TTC549 (cell line): ENCODE results near the gene CNOT11.
"Not testable (repeated sequence)": the region's sequence is repeated elsewhere in the genome, so short reads cannot be mapped to it uniquely, and the experiment has no call there.

ENCODE experiments used
- FAIRE-seq: peaks from 2 replicates; lab custom pipeline; 2012; peaks lifted over from hg19 to GRCh38; lab: Jason Lieb, UNC

Gene CNOT11

DNA sequence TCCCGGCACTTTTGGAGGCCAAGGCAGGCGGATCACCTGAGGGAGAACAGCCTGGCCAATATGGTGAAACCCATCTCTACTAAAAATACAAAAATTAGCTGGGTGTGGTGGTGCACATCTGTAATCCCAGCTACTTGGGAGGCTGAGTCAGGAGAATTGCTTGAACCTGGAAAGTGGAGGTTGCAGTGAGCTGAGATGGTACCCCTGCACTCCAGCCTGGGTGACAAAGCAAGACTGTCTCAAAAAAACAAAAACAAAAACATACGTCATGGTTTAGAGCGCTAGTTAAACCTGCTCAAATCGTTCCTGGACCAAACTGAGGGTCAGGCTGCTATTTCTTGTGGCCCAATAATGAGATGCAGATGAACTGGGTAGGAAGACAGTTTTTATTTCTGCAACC, 7.2 kb upstream of the CNOT11 start:
- not testable (repeated sequence) for FAIRE-seq

DNA sequence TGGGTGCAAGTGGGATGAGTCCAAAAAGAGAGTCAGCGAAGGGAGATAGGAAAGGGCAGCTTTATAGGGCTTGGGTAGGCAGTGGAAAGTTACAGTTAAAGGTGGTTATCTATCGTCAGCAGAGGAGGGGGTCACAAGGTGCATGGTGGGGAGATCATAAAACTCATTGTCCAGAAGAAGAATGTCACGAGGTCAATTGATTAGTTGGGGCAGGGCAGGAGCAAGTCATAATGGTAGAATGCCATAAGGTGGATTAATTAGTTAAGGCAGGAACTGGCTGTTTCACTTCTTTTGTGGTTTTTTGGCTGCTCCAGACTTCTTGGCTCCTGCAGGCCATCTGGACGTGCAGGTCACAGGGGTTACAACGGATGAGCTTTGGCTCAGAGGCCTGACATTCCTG, 3.9 kb upstream of the CNOT11 start:
- FAIRE-seq = not testable (repeated sequence)

DNA sequence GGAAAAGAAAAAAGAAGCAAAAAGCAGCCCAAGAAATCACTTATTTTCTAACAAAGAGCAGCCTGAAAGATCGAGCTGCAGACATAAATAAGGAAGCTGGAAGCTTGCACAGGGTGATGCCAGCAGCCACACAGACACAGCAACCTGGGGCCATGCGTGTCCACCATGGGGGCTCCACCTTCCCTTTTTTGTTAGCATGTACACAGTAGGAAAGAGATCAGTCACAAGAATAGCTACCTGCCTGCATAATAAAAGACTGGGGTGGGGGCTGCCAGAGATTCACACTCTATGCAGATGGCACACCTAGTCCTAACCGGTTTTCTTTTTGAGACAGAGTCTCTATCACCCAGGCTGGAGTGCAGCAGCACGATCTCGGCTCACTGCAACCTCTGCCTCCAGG, 2.9 kb upstream of the CNOT11 start:
- no peak for FAIRE-seq

DNA sequence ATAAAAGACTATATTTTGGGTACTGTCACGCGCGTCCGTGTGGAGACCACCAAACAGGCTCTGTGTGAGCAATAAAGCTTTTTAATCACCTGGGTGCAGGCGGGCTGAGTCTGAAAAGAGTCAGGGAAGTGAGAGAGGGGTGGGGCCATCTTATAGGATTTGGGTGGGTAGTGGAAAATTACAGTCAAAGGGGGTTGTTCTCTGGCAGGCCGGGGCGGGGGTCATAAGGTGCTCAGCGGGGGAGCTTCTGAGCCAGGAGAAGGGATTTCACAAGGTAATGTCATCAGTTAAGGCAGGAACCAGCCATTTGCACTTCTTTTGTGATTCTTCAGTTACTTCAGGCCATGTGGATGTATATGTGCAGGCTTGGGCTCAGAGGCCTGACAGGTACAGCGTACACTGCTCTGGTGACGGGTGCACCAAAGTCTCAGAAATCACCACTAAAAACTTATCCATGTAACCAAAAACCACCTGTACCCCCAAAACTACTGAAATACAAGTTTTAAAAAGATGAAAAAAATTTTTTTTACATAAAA, 1.4 kb upstream of the CNOT11 start:
- FAIRE-seq = not testable (repeated sequence)

DNA sequence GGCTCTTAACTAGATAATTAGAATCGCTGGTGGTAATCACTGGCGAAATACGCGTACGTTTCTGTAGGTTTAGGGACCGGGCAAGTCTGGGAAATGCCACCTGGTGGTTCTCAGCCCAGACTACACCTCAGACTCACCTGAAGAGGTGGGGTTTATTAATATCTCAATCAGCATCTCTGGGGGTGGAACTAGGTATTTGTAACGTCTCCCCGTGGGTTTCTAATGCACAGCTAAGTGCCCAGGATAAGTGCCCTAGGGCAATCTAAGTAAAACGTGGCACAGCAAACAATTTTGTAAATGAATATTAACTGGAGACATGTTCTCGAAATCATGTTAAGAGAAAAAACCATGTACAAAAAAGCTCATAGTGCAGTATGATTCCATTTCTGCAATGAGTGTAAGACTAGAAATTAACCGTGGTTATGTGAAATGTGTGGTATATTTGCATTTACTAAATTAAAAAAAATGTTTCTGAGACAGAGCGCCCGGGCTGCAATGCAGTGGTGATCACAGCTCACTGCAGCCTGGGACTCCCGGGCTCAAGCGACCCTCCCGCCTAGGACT, 760 bp upstream of the CNOT11 start:
- FAIRE-seq = no peak

DNA sequence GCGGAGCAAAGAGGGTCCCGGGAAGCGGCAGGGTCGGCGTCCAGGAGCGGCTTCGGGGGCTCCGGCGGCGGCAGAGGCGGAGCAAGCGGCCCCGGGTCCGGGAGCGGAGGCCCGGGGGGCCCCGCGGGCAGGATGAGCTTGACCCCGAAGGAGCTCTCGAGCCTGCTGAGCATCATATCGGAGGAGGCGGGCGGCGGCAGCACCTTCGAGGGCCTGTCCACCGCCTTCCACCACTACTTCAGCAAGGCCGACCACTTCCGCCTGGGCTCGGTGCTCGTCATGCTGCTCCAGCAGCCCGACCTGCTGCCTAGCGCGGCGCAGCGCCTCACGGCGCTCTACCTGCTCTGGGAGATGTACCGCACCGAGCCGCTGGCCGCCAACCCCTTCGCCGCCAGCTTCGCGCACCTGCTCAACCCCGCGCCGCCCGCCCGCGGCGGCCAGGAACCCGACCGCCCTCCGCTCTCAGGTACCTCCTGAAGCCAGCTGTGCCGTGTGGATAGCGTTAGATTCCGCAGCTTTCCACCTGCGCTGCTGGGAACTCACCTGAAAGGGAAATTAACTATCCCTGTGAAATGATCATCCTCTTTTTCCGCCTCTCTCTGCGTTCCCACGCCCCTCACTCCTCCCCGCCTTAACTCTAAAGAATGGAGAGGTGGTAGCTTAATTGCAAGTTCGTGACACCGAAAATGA, 472 bp downstream of the CNOT11 start:
- FAIRE-seq = no peak

DNA sequence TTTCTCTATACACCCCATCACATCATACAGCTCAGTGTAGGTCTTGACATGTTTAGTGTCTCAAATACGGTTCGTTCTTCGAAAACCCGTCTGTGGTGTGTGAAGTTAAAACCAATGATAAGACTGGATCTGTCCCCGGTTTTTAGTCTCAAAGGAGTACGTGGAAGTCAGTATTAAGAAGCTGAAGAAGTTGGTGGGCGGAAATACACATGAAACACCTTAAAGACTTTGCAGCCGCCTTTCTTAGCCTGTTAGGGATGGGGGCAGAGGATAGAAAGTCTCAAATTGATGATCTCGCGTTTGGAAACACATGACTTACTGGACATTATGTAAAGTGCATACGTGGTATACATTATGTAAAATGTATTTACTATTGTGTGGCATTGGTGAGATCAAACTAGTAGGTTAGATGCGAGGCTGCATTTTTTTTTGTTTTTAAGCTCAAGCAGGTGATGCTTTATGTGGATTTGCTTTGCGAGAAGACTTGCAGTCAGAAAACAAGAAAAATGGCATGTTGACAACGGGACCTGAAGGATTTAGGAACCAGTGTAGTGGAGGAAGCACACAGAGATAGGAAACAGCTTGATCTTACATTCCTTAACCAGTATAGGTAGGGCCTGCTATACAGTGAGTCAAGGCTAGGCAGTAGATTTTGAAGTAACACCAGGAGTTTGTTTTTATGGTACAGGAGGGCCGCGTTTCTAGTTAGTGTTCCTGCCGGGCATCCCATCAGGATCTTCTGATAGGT, 1.2 kb downstream of the CNOT11 start:
- FAIRE-seq = no peak

DNA sequence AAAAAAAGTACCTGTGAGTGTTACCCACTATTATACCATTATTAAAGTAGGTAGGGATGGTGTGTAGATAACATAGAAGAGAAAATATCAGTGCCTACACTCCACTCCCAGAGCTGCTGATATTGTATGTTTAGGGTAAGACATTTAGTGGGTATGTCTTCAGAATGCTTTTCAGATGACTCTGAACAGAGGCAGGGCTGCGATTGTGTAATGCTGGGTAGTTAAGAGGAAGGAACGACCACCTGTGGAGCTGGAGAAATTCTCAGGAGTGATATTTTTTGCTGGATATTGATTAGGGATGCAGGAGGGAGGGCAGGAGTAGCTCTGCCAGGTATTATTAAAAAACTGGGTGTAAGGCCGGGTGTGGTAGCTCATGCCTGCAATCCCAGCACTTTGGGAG, 2.8 kb downstream of the CNOT11 start:
- no peak for FAIRE-seq

DNA sequence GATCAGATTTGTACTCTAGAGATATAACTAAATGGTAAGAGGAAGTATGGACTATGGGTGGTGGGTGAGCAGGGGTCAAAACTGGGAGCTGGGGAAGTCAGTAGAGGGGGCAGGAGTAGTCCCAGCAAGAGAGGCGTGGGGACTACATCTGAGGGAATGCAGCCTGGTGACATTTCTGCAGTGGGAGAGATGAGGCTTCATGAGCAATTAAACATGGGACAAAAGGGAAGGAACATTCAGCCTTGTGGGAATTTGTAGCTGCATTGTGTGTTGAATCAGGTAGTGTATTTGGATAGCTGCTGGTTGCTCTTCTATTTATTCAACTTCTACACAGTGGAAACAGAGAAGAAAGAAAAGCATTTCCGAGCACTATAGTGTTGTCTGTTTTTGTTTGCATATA, 3.6 kb downstream of the CNOT11 start:
- no peak for FAIRE-seq

DNA sequence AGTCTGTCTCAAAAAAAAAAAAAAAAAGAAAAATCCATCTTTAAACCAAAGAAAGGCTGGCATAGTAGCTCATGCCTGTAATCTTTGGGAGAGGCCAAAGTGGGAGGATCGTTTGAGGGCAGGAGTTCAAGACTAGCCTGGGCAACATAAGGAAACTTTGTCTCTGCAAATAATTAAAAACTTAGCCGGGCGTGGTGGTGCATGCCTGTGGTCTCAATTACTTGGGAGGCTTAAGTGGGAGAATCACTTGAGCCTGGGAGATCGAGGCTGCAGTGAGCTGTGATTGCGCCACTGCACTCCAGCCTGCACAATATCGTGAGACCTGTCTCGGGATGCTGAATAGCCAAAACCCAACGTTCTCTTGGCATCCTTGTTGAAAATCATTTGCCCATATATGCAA, 6.1 kb downstream of the CNOT11 start:
- FAIRE-seq = no peak

DNA sequence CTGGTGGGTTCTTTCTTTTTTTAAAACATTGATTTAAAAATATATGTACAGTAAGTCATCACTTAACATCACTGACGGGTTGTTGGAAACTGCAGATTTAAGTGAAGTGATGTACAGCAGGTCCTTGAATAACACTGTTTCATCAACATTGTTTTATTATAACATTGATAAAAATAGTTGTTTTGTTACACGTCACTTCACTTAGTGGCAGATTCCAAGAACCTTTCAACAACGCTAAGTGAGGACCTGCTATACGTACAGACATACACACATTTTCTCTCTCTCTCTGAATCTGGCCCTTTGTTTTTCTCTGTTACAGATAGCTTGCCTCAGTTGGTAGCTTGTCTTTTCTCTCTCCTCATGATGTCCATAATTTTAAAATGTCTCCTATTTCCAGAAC, 9.5 kb downstream of the CNOT11 start:
- FAIRE-seq = no peak

DNA sequence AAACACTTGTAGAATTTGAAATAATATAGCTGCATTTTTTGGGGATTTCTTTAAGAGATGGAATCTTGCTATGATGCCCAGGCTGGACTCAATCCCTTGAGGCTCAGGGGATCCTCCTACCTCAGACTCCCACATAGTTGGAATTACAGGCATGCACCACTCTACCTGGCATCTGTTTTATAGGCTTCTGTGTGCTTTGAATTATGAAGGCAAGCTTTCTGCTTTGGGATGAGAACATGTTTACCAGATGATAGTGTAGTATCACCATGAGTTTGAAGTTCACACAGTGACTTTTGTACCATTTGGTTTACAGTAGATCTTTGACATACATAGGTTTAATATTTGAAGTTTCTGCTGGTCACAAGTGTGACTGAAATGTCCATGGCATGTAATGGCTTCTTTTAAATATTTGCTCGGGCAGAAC, 10.7 kb downstream of the CNOT11 start:
- FAIRE-seq = no peak

DNA sequence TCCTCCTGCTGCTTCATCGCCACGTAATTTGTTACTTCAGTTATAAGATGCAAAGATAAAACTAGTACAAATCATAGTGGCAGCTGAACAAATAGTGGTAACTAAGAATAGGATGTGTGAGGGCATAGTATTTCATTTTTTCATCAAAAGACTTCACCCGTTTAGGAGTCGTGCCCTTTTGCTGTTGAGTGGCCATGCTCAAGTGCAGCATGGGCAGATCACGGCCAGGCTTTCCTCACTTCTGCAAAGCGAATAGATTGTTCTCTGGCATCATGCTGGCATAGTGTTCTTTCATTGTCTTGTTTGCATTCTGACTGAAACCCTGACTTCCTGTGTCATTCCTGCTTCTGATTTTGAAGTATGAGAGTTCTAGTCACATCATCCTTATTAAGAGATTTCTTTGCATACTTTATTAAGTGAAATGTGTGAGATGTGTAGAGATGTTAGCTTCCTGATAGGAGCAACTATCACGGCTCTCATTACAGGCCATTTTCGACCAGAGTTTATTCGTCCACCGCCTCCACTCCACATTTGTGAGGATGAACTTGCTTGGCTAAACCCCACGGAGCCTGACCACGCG, 11.8 kb downstream of the CNOT11 start:
- FAIRE-seq = no peak

DNA sequence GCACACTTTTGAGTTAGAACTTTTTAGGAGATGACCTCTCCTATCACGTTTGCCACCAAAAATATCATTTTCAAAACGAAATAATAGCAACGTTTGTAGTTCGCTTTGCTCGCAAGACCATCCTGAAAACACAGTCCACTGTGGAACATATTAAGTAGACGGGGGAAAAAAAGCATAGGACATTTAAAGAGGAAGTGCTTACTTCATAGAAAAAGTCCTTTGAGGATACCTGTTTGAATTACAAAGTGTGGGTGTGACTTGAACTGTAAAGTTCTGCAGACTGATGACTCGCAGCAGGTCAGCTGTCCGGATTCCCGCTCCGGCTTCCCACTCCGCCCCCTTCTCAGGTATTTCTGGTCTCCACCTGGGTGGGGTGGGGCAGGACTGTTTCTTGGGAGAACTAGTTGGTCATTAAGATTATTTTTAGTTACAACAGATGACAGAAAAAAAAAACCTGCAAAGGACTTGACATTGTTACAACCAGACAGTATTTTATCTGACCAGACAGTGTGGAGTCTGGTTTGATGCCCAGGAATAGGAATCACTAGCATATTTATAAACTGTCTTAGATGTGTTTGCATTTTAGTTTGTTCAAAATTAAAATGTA, 13.3 kb downstream of the CNOT11 start:
- FAIRE-seq = no peak

DNA sequence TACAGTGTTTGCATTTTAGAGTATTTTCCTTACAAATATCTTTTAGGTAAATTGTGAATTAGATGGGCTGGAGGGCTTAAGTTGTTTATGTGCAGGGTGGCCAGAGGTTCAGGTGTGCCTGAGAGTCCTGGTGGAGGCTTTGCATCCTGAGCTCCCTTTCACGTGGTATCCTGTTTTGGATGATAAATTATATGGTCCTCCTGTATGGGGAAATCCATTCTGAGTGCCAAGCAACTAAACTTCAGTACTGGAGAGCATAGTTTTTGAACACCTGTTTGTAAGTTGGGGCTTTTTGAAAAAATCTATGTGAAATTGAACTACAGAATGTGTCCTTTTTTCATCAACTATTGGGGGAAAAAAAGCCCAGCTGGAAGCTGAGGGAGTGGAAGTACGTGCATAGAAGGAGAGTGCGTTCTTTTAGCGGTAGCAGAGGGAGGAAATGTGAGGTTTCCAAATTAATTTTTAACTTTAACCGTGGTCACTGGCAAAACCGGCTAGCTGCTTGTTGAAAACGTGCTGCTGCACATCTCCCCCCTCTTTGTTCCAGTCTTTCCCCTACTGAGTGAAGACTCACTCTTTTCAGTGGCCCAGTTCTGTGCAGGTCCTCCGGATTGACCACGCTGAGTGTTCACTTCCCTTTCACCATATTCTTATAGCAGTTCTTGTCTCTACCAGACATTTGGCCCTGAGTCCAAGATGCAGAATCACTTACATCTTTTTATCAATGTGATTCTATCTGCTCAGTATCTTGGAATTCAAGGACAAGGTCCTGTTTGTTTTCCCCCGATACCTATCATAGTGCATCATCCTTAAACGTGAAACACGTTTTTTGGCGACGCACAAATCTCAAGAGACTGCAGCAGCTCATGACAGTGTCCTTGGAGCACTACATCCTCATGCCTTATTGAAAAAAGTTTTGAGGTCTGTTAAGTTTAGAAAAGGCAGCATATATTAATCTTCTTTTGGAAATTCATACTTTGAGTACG, 15.3 kb downstream of the CNOT11 start:
- no peak for FAIRE-seq

DNA sequence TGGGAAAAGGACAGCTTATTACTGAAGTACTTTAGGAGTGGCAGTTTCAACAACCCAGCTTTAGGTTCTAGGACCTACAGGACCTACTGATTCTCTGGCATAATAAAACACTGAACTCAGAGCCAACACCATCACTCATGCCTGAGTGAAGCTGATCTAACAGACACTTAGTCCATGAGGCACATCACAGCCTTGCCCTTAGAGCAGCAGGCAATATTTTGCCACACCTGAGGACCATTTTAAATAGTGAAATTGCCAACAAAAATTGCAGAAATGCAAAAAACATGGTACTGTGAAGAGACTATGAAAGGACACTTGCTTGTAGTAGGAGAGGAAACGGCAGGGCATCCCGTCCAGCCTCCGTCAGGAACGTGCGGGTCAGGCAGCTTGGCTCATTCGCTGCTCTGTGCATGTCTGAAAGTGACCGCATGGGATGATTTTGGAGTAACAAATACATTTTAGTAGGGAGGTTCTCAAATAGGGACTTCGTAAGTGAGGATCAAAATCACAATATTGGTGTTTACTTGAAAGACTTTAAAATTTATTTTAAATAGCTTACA, 18.1 kb downstream of the CNOT11 start:
- no peak for FAIRE-seq

DNA sequence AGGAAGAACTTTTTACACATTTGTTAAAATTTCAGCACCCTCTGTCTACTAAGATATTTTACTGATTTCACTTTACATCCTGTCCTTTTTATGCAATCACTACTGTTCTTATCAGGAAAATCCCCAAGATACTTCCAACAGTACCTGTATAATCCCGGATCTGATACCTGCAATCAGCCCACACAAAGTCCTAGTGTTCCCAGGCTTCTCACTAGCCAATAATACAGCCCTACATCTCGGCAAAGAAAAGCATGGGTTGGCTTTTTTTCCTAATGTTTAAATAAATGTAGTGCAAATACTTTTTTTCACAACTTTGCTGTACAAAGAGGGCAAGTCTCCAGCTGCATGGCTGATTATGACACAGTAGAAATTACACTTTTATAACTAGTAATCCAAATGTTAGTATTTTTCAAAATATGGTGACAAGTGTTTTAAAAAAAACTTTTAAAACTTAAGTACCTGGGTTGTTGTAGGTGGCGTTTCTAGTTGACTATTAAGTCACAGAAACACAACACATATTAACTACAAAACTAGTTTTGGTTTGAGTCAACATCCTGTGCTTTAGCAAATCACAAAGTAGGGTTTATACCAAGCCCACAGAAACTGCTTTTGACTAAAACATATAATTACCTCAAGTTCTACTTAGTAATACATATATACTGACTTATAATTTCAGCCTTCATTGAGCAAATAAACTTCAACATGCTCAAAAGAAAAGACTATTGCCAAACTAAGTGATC, 19.5 kb downstream of the CNOT11 start:
- FAIRE-seq = no peak

DNA sequence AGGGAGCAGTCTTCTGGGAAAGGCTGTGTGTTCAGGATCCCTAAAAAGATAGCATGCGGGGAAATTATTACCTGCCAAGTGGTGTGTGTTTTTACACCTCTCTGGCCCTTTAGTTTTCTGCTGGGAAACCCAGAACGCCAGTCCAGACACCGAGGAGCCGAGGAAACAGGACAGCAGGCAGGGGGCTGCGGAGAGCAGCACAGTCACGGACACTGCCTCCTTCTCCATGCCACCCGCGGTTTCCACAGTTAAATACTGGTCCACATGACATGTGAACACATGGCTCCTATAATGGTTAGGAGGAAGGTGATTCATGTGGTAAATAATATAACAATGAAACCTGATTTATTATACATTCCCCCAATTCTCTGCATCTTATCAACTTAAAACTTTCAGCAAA, 20.4 kb downstream of the CNOT11 start:
- no peak for FAIRE-seq

DNA sequence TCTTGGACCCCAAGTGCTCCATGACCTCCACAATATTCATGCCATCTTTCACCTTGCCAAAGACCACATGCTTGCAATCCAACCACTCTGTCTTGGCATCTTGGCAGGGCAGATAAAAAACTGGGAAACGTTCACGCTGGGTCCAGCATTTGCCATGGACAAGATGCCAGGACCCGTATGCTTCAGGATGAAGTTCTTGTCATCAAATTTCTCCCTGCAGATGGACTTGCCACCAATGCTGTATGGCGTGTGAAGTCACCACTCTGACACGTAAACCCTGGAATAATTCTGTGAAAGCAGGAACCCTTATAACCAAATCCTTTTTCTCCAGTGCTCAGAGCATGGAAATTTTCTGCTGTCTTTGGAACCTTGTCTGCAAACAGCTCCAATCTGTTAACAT, 21.5 kb downstream of the CNOT11 start:
- FAIRE-seq = no peak

DNA sequence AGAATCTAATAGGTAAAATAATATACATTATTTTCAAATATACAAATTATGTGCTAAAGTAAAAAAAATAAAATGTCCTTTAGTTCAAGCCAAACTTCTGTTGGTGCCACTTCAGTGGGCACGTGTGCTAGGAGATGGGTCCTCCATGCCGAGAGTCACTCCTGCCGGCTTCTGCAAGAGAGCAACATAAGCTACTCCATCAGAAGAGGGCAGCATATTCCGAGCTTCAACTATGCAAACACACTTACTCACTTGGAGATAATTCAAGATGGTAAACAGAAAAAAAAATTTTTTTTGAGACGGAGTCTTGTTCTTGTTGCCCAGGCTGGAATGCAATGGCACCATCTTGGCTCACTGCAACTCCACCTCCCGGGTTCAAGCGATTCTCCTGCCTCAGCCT, 24.4 kb downstream of the CNOT11 start:
- no peak for FAIRE-seq
